SHP77 (cell line): Measurements from ENCODE around the gene PAFAH2.
"Not testable (repeated sequence)": the region's sequence is repeated elsewhere in the genome, so short reads cannot be mapped to it uniquely, and the experiment has no call there.

Experiments
- DNase-seq, 2 experiments: peaks; one replicate each; lab custom pipeline; 2025; lab: John Stamatoyannopoulos, UW

Gene PAFAH2

GRCh38 chr1:26010825-26011224 is 13.0 kb upstream of the PAFAH2 start:
- no peak for DNase-seq

DNA sequence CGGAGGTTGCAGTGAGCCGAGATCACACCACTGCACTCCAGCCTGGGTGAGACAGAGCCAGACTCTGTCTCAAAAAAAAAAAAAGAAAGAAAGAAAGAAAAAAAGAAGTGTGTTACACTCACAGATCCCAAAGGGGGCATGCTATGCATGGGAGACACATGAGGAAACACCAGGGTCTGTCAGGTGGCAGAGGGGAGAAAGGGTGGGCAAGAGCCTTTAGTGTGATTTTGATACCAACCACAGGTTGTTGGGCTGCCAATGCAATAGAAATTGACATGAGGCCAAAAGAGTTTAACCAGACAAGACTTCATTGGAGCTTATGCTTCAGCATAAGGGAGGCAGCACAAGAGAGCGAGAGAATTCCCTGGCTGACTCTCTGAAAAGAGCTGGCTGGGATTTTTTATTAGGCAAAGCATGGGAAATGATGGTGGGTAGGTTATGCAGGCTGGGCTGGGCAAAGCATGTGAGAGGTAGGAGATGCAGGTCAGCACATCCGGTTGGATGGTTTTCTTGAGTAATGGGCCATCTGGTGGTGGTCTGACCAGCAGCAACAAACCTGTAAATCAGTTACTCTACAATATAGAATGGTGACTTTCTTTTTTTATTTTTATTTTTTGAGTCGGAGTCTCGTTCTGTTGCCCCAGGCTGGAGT is 12.1 kb upstream of the PAFAH2 start:
- peak in 1 of 2 experiments; percentile 47 for DNase-seq

GRCh38 chr1:26006710-26007109 is 8.8 kb upstream of the PAFAH2 start:
- DNase-seq: no peak

DNA sequence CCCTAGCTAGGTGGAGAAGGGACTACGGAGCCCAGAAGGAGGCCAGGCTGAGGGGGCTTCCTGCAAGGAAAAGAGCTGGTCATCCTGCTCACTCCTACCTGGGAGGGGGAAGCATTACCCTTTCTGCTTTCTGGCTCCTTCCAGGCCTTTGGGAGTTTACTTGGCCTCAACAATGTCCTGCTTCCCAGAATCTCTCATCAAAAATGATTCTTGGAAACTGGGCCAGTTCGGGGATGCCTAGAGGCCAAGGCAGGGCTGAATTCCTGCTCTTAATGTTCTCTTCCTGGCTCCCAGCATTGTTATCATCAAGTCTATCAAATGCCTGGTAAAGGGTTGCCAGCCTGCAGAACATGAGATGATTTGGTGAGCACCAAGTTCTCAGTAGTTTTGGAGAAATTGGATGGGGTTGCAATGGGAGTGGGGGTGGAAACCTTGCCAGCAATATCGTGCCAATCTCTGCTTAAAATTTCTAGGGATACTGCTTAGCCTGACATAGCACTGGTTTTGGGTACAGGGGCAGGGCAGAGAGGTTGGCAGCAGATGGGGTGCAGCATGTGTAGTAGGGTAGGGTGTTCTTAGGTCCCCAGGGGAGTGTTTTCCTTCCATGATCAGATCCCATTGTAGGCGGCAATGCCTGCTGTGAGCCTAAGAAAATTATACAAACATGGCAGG is 7.7 kb upstream of the PAFAH2 start:
- DNase-seq: no peak

DNA sequence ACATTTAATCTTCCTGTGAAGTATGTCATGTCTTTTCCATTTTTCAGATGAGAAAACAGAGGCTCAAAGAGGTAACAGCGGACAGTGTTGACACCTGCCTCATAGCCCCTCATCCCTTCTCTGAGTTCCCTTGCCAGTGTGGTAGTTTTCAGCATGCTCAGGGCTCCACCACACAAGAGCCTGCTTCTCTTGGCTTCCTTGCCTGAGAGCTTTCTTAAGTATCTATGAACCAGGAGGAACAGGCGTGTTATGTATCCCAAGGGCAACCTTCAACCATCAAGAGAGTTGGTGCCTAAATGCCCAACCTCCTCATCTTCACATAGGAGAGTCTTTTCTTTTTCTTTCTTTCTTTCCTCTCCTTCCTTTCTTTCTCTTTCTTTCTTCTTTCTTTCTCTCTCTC is 5.9 kb upstream of the PAFAH2 start:
- no peak for DNase-seq

DNA sequence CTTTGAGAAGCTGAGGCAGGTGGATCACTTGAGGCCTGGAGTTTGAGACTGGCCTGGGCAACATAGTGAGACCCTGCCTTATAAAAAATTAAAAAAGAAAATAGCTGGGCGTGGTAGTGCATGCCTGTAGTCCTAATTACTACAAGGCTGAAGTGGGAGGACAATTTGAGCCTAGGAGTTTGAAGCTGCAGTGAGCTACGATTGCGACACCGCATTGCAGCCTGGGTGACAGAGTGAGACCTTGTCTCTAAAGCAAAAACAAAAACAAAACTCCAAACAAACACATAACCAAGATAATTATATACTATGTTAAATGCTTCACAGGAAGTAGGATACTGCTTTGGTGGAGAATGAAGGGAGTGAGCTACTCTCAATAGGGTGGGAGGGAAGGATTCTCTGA is 5.4 kb upstream of the PAFAH2 start:
- no peak for DNase-seq

GRCh38 chr1:25999041-25999800 is 1.4 kb upstream of the PAFAH2 start:
- no peak for DNase-seq

- no peak for DNase-seq
These were observed 666 bp downstream of the PAFAH2 start for GRCh38 chr1:25996966-25997827.

DNA sequence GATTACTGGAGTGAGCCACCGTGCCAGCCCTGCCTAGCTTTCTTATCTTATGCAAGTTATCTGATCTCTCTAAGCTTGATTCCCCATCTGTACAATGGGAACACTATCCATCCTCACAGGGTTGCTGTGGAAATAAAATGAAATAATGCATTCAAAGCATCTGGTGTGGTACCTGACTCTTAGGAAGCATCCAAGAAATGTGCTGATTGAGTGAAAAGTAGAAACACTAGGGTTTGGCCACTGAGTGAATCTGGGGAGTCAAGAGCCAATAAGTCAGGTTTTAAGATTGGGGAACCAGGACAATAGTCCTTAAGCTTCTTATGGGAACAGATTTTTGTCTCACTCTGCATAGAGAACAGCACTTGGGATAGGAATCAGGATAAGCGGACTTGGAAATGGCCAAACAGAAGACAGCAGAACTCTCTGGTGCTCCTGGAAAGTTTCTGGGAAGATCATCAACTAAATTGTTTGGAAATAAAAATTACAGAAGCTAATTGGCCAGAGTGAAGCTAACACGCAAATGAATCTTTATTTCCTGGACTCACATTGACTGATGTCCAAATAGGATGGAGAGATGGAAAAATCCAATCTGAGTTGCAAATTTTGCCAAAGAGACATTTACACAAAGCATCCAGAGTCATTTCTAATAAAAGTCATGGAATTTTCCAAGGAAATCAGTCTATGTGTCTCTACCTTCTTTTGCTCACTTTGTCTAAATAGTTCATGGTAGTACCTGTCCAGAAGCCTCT is 3.3 kb downstream of the PAFAH2 start:
- DNase-seq: no peak

- DNase-seq: no peak
These were observed 4.5 kb downstream of the PAFAH2 start for GRCh38 chr1:25993197-25993951.

DNA sequence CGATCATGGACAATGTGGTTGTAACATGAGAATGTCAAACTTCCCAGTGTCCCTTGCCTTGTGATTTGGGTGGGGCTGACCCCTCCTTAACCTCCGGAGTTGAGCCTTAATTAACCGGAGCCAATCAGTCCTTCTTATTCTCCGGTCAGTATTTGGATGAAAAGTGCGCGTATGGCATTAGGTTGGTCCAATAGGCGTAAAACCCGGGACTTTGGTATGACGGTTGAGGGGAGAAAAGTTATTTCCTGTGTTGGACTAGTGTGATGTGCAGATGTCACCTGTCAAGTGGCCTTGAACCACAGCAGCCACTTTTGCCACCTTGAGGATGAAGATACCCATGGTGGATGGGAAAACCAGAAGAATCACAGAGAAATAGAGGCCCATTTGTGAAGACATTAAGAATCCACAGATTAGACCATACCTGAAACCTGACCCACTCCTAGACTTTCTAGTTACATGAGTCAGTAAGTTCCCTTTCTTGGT is 5.1 kb downstream of the PAFAH2 start:
- no peak for DNase-seq

- no peak for DNase-seq
These were observed 5.8 kb downstream of the PAFAH2 start for GRCh38 chr1:25991937-25992688.

DNA sequence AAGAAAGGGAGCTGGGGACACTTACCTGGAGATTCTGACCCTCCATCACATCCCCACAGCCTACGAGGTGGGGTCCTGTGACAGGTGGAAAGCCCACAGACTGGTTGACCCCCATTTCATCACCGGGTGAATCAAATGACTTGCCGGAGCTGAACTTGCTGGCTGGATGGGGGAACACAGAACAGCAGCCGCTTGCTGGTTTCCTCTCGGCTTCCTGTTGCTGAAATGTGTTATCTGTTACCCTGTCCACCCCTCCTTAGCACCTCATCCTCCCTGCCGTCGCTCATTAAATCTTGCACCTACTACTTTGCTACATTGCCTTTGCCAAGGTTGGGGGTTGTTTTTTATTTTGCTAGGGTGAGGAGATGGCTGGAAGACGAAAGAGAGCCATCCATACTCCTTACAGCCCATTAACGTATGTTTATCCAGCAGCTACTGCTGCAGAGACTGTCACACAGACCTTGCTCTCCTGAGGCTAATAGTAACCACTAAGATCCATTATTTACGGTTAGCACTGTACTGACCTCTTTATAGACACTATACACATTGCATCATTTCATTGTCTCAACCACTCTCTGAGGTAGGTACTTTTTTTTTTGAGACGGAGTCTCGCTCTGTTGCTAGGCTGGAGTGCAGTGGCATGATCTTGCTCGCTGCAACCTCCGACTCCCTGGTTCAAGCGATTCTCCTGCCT is 7.0 kb downstream of the PAFAH2 start:
- no peak for DNase-seq

DNA sequence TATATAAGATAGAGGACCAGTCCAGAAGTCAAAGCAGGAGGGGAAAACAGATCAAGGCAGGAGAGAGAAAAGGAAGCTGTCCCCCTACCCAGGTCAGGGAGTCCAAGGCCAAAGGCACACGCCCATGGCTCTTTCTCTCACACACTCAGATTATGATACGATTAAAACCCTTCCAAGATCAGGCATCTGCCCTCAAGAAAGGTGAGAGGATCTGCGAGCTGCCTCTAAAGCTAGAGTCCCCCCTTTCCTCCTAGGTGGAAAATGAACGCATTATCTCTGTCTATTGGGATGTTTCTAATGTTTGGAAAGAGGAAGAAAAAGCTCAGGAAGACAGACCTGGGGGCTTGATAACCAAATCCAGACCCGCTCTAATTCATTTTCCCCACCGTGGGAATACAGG is 7.6 kb downstream of the PAFAH2 start:
- DNase-seq: no peak

- no peak for DNase-seq
These were observed 8.2 kb downstream of the PAFAH2 start for GRCh38 chr1:25989440-25990234.

GRCh38 chr1:25987951-25988350 is 9.9 kb downstream of the PAFAH2 start:
- no peak for DNase-seq

- not testable (repeated sequence) for DNase-seq
These were observed 11.1 kb downstream of the PAFAH2 start for GRCh38 chr1:25986773-25987172.

DNA sequence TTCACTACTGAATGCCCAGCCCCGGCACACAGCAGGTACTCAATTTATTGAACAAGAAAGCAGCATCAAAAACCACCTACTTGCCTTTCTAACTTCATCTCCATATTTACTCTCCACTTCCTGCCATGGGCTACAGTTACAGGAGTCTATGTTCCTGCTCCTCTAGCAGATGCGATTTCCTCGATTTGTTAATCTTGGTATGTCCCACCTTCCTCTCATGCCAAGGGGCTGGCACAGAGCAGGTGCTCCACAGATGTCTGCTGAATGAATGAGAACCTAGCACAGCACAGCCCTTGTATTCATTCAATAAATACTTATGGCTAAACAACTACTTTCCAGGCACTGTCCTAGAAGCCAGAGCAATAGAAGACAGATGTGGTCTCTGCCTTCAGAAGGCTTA is 12.2 kb downstream of the PAFAH2 start:
- DNase-seq: no peak
